Measurements from ENCODE around the gene POLK.
"Not testable (repeated sequence)": the region's sequence is repeated elsewhere in the genome, so short reads cannot be mapped to it uniquely, and the experiment has no call there.

POLK gene

DNA sequence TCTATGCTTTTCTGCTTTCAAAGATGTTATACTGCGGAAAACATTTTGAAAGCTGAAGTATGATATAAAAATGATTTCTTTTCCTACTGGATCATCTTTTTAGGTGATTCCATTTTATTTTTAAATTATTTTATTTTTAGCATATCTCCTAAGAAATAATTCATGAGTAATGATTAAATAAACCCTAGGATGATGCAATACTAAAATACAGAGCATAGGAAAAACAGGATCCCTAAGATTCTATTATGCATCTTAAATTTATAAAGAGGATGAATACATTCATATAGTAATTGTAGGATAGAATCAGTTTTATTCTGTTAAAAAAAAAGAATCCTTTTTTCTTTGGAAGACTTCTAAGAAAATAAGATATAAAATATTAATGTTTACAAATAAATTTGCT lies 10.9 kb downstream of the POLK start:
- DNase-seq = no peak
- Mint-ChIP-seq H3K4me3 (no peak overlapping the region), H3K4me1 (peaks cover 44% of the 10 kb centered on the region), H3K9me3 (peaks cover 19% of the 10 kb centered on the region), H3K36me3 (peaks cover 41% of the 10 kb centered on the region), H3K27me3 (no peaks in the 10 kb centered on the region), H3K27ac (no peak overlapping the region)
- CTCF ChIA-PET = no interaction called here

DNA sequence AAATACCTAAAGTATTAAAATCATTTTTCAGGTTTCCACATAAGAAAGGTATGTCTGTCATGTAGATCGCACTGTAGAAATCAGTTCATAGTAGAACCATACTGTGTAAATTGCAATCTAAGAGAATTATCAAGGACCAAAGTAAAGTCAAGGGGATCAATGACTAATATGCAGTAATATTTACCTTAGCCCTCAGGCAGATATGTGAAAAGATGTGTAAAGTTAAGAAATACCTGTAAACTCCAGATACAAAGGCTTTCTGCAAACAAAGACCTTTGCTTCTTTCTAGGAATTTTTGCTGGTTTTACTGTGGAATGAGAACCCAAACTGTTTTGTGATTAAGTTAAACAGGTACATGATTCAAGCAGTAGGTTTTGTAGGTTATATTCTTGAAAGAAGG lies 11.6 kb downstream of the POLK start:
- Mint-ChIP-seq H3K4me3 (no peak overlapping the region), H3K27ac (no peak overlapping the region), H3K36me3 (peaks cover 35% of the 10 kb centered on the region), H3K4me1 (peaks cover 39% of the 10 kb centered on the region), H3K27me3 (no peaks in the 10 kb centered on the region), H3K9me3 (peaks cover 19% of the 10 kb centered on the region)
- CTCF ChIA-PET = interaction anchor here (0.7 kb wide), 1 partner anchor 1332 kb away, joined by 3 read pairs; no protein-coding TSS in a partner anchor
- no peak for DNase-seq

DNA sequence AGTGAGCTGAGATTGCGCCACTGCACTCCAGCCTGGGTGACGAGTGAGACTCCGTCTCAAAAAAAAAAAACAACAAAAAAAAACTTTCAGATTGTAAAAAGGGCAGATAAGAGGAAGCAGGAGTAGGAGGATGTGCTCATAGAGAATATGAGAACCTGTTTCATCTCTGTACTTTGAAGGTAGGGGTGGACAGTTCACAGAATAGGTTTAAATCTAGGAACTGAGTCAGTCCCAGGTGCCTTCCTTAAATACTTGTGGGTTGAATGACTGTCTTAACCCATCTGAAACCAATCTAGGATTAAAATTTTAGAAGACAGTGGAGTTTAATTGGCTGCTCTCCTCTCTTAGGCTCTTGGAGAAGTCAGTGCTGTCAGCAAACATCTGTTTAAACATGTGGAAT lies 12.4 kb downstream of the POLK start:
- Mint-ChIP-seq H3K27me3 (no peaks in the 10 kb centered on the region), H3K4me1 (peaks cover 36% of the 10 kb centered on the region), H3K27ac (no peak overlapping the region), H3K36me3 (peaks cover 37% of the 10 kb centered on the region), H3K9me3 (peaks cover 19% of the 10 kb centered on the region), H3K4me3 (no peak overlapping the region)
- DNase-seq = no peak
- CTCF ChIA-PET = interaction anchor here (0.7 kb wide), 1 partner anchor 1331 kb away, joined by 3 read pairs; no protein-coding TSS in a partner anchor

DNA sequence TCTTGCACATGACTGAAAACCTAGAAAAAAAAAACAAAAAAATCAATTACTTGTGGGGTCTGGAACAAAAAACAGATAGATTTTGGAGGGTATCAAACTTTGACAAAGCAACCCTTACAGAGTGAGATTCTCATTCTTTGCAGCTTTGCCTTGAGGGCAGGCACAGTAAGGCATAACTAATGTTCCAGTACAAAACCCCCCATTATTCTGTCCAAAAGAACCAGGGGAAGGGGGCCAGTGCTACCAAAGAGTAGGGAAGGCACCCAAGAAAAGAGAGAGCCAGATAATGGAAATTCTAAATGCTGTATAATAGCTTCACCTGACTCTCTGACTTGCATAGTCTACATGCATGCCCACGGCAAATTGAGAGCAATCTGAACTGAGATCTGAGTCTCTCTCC lies 12.9 kb downstream of the POLK start:
- Mint-ChIP-seq H3K27me3 (no peaks in the 10 kb centered on the region), H3K27ac (no peak overlapping the region), H3K9me3 (peaks cover 18% of the 10 kb centered on the region), H3K4me1 (peaks cover 35% of the 10 kb centered on the region), H3K4me3 (no peak overlapping the region), H3K36me3 (peaks cover 34% of the 10 kb centered on the region)
- no peak for DNase-seq
- CTCF ChIA-PET = no interaction called here

DNA sequence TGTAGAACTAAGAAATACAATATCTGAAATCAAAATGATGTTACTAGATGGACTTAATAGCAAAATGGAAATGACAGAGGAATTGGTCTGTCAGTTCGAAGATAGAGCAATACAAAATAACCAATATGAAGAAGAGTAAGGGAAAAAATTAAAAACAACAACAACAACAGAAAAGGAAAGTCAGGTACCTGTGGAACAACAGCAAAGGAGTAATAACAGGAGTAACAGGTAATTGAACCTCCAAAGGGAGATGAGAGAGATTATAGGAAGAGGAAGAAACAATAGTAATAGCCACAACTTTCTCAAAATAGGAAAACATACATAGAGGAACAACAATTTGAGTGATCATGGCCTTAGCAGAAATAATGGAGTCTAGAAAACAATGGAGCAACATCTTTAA lies 13.7 kb downstream of the POLK start:
- Mint-ChIP-seq H3K36me3 (peaks cover 29% of the 10 kb centered on the region), H3K9me3 (peaks cover 18% of the 10 kb centered on the region), H3K4me3 (no peak overlapping the region), H3K27ac (no peak overlapping the region), H3K4me1 (peaks cover 34% of the 10 kb centered on the region), H3K27me3 (no peaks in the 10 kb centered on the region)
- DNase-seq = no peak
- CTCF ChIA-PET = no interaction called here

DNA sequence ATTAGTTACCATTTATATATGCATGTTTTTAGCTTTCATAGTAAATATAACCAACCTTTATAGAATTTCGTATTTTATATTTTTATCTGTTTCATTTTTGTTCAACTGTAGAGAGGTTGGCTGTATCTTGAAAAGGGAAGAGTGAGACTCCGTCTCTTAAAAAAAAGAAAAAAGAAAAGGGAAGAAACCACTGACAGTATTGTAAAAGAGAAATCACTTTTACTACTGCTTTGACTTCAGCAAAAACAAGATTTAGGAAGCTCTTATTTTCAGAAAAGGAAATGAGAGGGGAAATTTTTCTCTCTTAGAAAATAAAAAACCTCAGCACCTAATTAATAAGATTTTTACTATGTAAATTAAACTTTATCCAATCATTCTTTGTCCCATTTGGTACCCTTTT lies 14.4 kb downstream of the POLK start:
- Mint-ChIP-seq H3K9me3 (peaks cover 12% of the 10 kb centered on the region), H3K4me1 (peaks cover 34% of the 10 kb centered on the region), H3K27me3 (no peaks in the 10 kb centered on the region), H3K36me3 (peaks cover 23% of the 10 kb centered on the region), H3K27ac (no peak overlapping the region), H3K4me3 (no peak overlapping the region)
- CTCF ChIA-PET = no interaction called here
- DNase-seq = no peak

DNA sequence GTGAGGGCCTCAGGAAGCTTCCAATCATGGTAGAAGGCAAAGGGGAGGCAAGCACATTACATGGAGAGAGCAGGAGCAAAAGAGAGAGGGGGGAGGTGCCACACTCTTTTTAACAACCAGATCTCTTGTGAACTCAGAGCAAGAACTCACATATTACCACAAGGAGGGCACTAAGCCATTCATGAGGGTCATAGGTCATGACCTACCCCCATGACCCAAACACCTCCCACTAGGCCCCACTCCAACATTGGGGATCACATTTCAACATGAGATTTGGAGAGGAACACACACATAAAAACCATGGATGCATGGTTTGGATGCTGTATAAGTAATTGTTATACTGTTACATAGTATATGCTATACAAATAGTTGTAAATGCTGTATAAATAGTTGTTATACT lies 17.5 kb downstream of the POLK start:
- Mint-ChIP-seq H3K27ac (no peak overlapping the region), H3K4me1 (peaks cover 20% of the 10 kb centered on the region), H3K9me3 (peaks cover 8% of the 10 kb centered on the region), H3K36me3 (peaks cover 24% of the 10 kb centered on the region), H3K4me3 (no peak overlapping the region), H3K27me3 (no peaks in the 10 kb centered on the region)
- CTCF ChIA-PET = no interaction called here
- no peak for DNase-seq

DNA sequence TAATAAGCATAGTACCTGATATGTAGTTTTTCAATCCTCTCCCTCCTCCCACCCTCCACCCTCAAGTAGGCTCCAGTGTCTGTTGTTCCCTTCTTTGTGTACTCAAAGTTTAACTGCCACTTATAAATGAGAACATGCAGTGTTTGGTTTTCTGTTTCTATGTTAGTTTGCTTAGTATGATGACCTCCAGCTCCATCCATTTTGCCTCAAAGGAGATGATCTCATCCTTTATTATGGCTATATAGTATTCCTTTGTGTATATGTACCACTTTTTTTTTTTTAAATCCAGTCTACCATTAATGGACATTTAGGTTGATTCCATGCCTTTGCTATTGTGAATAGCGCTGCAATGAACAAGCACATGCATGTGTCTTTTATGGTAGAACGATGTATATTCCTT lies 20.5 kb downstream of the POLK start:
- no peak overlapping the region for H3K27ac Mint-ChIP-seq
- peaks cover 40% of the 10 kb centered on the region for H3K36me3 Mint-ChIP-seq
- DNase-seq = no peak
- CTCF ChIA-PET = no interaction called here
- no peaks in the 10 kb centered on the region for H3K27me3 Mint-ChIP-seq
- H3K4me1 Mint-ChIP-seq = peaks cover 2% of the 10 kb centered on the region
- H3K4me3 Mint-ChIP-seq = no peak overlapping the region
- H3K9me3 Mint-ChIP-seq = peaks cover 24% of the 10 kb centered on the region

DNA sequence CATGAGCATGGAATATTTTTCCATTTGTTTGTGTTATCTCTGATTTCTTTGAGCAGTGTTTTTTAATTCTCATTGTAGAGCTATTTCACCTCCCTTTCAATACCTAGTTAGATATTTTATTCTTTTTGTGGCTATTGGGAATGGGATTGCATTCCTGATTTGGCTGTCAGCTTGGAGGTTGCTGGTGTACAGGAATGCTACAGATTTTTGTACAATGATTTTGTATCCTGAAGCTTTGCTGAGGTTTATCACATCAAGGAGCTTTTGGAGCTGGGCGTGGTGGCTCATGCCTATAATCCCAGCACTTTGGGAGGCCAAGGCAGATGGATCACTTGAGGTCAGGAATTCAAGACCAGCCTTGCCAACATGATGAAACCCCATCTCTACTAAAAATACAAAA lies 22.0 kb downstream of the POLK start:
- H3K27me3 Mint-ChIP-seq, CTCF ChIA-PET, H3K4me3 Mint-ChIP-seq, DNase-seq, H3K4me1 Mint-ChIP-seq, H3K27ac Mint-ChIP-seq: not testable (repeated sequence)
- Mint-ChIP-seq H3K9me3 (peaks cover 24% of the 10 kb centered on the region), H3K36me3 (peaks cover 42% of the 10 kb centered on the region)

DNA sequence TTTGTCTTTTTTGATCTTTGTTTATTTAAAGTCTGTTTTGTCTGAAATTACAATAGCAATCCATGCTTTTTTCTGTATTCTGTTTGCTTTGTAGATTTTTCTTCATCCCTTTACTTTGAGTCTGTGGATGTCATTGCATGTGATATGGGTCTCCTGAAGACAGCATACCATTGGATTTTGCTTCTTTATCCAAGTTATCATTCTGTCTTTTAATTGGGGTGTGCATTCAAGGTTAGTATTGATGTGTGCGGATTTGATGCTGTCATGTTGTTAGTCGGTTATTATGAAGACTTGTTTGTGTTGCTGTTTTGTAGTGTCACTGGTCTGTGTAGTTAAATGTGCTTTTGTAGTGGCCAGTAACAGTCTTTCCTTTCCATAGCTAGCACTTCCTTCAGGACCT lies 23.0 kb downstream of the POLK start:
- no peaks in the 10 kb centered on the region for H3K27me3 Mint-ChIP-seq
- peaks cover 2% of the 10 kb centered on the region for H3K4me1 Mint-ChIP-seq
- peaks cover 24% of the 10 kb centered on the region for H3K9me3 Mint-ChIP-seq
- H3K4me3 Mint-ChIP-seq = no peak overlapping the region
- H3K36me3 Mint-ChIP-seq = peaks cover 39% of the 10 kb centered on the region
- CTCF ChIA-PET = no interaction called here
- DNase-seq = no peak
- H3K27ac Mint-ChIP-seq = no peak overlapping the region

DNA sequence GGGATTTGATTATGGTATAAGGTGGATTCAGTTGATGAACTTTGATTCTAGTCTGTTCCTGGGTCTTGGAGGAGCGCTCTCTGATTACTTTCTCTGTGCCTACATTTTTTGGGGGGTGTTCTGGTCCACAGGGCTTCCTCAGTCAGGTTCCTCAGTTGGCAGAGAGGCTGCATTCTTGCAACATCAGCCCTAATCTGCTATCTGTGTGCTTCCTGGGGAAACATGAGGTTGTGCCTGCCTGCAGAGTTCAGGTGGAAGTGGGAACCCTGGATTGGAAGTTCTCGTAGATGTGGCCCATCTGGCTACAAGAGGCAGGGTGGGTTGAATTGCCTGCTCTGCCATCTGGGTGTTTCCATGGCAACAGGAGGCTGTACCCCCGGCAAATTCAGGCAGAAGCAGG lies 24.5 kb downstream of the POLK start:
- H3K36me3 Mint-ChIP-seq = peaks cover 41% of the 10 kb centered on the region
- H3K9me3 Mint-ChIP-seq = peaks cover 24% of the 10 kb centered on the region
- no peak for DNase-seq
- H3K4me3 Mint-ChIP-seq = no peak overlapping the region
- peaks cover 2% of the 10 kb centered on the region for H3K4me1 Mint-ChIP-seq
- no peaks in the 10 kb centered on the region for H3K27me3 Mint-ChIP-seq
- no peak overlapping the region for H3K27ac Mint-ChIP-seq
- CTCF ChIA-PET = no interaction called here

DNA sequence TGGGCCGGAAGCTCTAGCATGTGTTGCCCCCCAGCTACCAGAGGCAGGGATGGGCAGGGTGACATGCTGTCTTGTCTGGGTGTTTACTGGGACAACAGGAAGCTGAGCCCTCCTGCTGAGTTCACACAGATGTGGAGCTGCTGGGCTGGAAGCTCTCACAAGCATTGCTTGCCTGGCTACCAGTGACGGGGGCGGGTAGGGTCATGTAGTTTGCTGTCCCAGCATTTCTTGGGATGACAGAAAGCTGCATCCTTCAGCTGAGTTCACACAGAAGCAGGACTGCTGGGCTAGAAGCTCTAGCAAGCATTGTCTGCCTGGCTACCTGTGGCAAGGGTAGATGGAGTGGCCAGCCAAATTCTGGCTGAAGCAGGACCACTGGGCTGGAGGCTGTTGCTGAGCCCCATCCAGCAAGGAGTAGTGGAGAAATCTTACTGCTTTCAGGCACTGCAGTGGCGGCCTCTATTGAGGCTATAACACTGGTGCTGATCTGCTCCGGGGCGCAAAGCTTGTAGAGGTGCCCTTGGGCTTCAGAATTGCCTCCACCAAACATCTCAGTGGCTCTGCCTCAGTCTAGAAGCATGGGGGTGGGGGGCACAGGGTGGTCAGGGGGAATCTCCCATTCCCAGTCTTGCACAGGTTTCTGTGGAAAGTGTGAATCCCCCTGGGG lies 25.1 kb downstream of the POLK start:
- Mint-ChIP-seq H3K27ac (no peak overlapping the region), H3K9me3 (peaks cover 24% of the 10 kb centered on the region), H3K36me3 (peaks cover 38% of the 10 kb centered on the region), H3K27me3 (no peaks in the 10 kb centered on the region), H3K4me3 (no peak overlapping the region), H3K4me1 (peaks cover 2% of the 10 kb centered on the region)
- CTCF ChIA-PET = no interaction called here
- DNase-seq = no peak

DNA sequence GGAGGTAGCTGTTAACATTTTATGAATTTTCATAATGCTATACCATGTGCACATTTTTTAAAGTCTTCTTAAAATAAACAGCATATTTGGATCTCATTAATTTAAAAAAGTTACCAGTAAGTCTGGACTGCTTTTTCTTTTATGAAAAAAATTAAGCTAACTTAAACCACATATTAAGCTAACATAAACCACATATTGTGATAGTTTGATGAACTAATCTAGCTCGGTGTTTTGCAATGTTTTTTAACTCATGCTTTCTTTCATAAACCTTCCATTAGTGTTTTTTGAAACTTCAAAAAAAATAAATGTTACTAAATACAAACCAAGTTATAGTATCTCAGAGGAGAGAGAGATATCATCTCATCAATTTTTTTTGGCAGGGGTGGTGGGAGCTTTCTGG lies 26.5 kb downstream of the POLK start:
- peaks cover 29% of the 10 kb centered on the region for H3K36me3 Mint-ChIP-seq
- no peak for DNase-seq
- H3K27me3 Mint-ChIP-seq = no peaks in the 10 kb centered on the region
- H3K4me3 Mint-ChIP-seq = no peak overlapping the region
- H3K4me1 Mint-ChIP-seq = peaks cover 2% of the 10 kb centered on the region
- CTCF ChIA-PET = no interaction called here
- H3K9me3 Mint-ChIP-seq = peaks cover 18% of the 10 kb centered on the region
- H3K27ac Mint-ChIP-seq = no peak overlapping the region

DNA sequence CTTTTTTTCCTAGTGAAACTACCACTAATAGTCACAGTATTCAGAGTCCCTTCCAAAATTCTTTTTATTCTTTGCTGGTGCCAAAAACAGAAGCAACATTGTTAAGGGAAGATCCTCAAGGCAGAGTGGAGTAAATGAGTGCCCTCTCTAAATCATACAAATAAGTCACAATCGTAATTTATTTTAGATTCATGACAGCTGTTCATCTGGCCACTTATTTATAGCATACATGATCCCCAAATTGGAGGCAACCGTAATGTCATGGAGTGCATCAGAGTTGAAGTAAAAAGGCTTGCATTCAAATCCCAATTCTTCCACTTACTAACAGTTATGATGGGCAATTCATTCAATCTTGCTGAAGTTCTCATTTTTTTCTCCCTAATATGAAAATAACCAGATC lies 33.4 kb downstream of the POLK start:
- CTCF ChIA-PET = no interaction called here
- Mint-ChIP-seq H3K27me3 (no peaks in the 10 kb centered on the region), H3K9me3 (no peaks in the 10 kb centered on the region), H3K4me1 (no peaks in the 10 kb centered on the region), H3K27ac (no peak overlapping the region), H3K4me3 (no peak overlapping the region), H3K36me3 (peaks cover 13% of the 10 kb centered on the region)
- no peak for DNase-seq

DNA sequence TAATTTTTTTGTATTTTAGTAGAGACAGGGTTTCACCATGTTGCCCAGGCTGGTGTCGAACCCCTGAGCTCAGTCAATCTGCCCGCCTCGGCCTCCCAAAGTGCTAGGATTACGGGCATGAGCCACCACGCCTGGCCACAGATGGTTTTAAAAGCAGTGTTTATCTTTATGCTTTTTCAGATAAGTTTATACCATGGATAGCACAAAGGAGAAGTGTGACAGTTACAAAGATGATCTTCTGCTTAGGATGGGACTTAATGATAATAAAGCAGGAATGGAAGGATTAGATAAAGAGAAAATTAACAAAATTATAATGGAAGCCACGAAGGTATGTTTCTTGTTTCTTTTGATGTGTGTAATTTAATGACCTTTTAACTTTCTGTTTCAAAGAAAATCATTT lies 35.1 kb downstream of the POLK start:
- Mint-ChIP-seq H3K4me3 (no peak overlapping the region), H3K27me3 (no peaks in the 10 kb centered on the region), H3K4me1 (no peaks in the 10 kb centered on the region), H3K27ac (no peak overlapping the region), H3K36me3 (peaks cover 25% of the 10 kb centered on the region), H3K9me3 (peaks cover 2% of the 10 kb centered on the region)
- no peak for DNase-seq
- CTCF ChIA-PET = no interaction called here

DNA sequence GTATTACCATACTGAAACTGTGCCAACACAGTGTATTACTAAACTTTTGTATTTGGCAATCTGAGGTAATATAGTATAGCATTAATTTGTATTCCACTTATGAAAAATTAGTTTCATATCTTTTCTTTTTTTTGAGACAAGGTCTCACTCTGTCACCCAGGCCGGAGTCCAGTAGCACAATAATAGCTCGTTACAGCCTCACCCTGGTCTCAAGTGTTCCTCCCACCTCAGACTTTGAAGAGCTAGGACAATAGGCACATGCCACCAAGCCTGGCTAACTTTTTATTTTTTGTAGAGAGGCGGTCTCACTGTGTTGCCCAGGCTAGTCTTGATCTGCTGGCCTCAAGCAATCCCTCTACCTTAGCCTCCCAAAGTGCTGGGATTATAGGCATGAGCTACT lies 36.1 kb downstream of the POLK start:
- Mint-ChIP-seq H3K4me1 (no peaks in the 10 kb centered on the region), H3K27me3 (no peaks in the 10 kb centered on the region), H3K9me3 (peaks cover 2% of the 10 kb centered on the region), H3K4me3 (no peak overlapping the region), H3K36me3 (peaks cover 28% of the 10 kb centered on the region), H3K27ac (no peak overlapping the region)
- CTCF ChIA-PET = no interaction called here
- DNase-seq = no peak
